ENCODE measurements around the gene ZNF823.

The ZNF823 gene

DNA sequence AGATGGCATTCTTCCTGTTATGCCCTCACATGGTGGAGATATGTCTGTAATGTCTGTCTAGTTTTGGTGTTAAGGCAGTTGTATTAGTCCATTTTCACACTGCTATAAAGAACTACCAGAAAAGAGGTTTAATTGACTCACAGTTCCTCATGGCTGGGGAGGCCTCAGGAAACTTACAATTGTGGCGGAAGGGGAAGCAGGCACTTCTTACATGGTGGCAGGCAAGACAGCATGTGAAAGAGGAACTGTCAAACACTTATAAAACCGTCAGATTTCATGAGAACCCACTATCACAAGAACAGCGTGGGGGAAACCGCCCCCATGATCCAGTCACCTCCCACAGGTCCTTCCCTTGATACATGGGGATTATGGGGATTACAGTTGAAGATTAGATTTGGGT lies 31.2 kb upstream of the ZNF823 start:
- no peak overlapping the region for H3K4me3 ChIP-seq (ENCODE audit: low read depth, low read length)
- TF ChIP-seq, protein P1, sequence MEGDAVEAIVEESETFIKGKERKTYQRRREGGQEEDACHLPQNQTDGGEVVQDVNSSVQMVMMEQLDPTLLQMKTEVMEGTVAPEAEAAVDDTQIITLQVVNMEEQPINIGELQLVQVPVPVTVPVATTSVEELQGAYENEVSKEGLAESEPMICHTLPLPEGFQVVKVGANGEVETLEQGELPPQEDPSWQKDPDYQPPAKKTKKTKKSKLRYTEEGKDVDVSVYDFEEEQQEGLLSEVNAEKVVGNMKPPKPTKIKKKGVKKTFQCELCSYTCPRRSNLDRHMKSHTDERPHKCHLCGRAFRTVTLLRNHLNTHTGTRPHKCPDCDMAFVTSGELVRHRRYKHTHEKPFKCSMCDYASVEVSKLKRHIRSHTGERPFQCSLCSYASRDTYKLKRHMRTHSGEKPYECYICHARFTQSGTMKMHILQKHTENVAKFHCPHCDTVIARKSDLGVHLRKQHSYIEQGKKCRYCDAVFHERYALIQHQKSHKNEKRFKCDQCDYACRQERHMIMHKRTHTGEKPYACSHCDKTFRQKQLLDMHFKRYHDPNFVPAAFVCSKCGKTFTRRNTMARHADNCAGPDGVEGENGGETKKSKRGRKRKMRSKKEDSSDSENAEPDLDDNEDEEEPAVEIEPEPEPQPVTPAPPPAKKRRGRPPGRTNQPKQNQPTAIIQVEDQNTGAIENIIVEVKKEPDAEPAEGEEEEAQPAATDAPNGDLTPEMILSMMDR (IDR thresholded peaks at IDR 0.05; ENCODE audit: low read depth, low read length), result no peak

DNA sequence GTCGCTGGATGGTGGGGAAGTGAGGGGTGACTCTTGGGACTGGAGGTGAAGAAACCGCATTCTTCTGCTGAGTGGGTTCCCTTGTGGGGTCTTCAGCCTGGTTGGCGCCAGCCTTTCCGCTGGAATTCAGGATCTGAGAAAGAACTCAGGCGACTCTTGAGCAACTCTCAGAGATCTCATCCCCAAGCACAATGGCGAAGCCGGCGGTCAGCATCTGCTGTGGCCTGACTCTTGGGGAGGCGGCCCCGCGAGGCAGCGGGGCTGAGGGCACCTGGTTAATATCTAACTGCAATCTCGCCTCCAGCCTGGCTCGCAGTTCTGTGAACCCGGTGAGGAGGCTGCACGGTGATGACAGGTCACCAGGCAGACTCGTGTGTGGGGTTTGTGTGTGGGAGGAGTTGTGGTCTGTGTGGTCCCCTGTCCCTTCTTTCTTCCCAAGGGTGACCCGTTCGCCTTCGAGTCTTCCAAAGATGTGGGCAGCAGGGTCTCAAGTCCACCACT lies 28.9 kb upstream of the ZNF823 start:
- peak overlapping the region; percentile 84 for H3K4me3 ChIP-seq (ENCODE audit: low read depth, low read length)
- TF ChIP-seq, protein P1 (IDR thresholded peaks at IDR 0.05; ENCODE audit: low read depth, low read length), result no peak

DNA sequence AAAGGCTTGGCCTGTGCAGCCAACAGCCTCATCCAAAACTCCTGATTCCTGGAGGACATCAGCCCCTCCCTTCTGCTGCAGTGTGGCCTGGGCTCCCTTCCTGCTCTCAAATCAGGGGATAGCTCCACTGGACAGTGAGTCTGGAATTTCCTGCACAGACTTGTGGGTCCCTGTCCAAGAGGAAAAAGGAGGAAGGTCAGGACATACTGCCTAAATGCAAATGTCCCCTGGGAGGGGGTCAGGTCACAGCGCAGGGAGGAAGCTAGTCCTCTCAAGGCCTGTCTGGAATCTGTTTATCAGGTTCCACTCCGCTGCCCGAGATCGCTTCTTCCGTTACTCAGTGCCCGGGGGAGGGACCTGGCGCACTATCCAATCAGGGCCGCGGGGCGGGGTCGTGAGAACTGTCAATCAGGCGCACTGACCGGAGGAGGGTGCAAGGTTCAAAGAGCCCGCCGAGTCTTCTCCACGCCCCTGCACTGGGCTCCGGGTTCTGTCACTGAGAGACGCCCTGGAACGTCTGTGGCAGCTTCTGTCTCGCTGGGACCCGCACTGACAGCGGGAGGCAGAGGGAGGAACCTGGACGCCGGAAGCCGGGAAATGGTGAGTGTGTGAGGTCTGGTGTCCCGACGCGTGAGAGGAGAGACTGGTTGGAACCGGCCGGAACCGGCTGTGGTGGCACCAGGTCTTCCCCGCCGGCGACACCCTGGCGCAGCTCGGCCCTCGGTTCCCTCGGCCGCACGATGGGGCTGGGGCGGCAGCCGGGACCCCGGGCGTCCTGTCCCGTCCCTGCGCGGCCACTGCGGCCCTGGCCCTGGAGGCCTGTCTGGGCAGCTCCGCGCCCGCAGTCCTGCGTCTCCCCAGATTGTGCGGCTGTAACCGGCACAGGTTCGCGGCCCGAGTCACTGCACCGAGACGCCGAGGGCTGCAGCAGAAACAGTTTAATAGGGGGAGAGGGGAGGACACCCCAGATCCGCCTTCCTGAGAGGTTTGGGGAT lies 28.1 kb upstream of the ZNF823 start, which contains the start of gene ZNF441:
ZNF441 (plus strand) TSS at position 404 of the 995 bp plus-strand sequence; CDS start at position 598, 194 bp downstream.
- TF ChIP-seq, protein P1 (IDR thresholded peaks at IDR 0.05; ENCODE audit: low read depth, low read length), result no peak
- H3K4me3 ChIP-seq (ENCODE audit: low read depth, low read length), result peak within 1 kb of the TSS; percentile 84

DNA sequence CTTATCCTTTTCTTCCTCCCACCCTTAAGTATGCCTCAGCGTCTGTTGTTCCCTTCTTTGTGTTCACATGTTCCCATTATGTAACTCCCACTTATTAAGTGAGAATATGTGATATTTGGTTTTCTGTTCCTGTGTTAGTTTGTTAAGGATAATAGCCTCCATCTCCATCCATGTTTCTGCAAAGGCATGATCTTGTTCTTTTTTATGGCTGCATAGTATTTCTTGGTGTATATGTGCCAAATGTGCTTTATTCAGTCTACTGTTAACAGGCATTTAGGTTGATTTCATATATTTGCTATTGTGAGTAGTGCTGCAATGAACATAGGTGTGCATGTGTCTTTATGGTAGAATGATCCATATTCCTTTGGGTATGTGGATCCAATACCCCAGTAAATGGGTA lies 24.9 kb upstream of the ZNF823 start:
- TF ChIP-seq, protein P1 (IDR thresholded peaks at IDR 0.05; ENCODE audit: low read depth, low read length), result no peak
- no peak overlapping the region for H3K4me3 ChIP-seq (ENCODE audit: low read depth, low read length)

DNA sequence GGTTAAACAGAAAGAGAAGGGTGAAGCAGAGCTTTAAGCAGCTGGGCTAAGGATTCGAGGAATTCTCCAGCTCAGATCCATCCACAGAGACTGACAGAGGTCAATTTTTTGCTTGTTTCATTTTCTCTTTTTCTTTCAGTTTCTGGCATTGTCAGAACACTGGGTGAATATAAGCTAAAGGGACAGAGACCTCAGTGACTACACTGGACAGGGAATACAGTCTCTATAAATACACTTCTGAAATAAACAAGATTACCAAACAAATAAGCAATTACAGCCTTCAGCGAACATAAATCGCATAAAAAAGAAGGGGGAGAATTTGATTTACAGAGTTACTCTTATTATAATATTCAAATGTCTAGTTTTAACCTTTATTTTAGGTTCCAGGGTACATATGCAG lies 24.4 kb upstream of the ZNF823 start:
- TF ChIP-seq, protein P1 (IDR thresholded peaks at IDR 0.05; ENCODE audit: low read depth, low read length), result no peak
- H3K4me3 ChIP-seq (ENCODE audit: low read depth, low read length), result no peak overlapping the region

DNA sequence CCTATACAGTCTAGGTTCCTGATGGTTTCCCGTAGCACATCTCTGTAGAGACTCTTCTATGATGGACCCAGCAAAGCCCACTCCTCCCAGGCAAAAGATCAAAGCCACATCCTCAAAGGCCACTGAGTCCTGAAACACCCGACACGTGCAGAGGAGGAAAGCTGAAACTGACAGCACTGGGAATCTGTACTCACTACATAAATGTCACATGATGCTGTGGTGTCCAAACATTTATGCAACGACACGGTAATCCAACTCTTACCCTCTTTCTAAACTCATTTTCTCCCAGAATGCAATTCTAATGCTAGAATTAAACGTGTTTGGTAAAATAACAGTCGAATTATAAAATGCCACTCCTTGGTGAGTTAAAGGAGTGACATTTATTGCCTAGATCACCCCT lies 21.1 kb upstream of the ZNF823 start:
- no peak overlapping the region for H3K4me3 ChIP-seq (ENCODE audit: low read depth, low read length)
- TF ChIP-seq, protein P1 (IDR thresholded peaks at IDR 0.05; ENCODE audit: low read depth, low read length), result no peak

DNA sequence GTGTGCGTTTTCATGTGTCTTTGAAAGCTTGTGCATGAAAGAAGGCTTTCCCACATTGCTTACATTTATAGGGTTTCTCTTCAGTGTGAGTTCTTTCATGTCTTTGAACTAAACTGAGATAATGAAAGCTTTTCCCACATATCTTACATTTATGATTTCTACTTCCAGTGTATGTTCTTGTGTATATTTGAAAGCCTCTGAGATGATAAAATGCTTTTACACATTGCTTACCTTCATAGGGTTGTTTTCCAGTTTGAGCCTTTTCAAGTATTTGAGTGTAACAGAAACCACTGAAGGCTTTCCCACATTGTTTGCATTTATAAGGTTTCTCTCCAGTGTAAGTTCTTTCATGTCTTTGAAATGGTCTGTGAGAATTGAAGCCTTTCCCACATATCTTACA lies 18.2 kb upstream of the ZNF823 start:
- TF ChIP-seq, protein P1 (IDR thresholded peaks at IDR 0.05; ENCODE audit: low read depth, low read length), result no peak
- H3K4me3 ChIP-seq (ENCODE audit: low read depth, low read length), result no peak overlapping the region

Measured in WI38 (cell line).